ENCODE results near the gene ARHGEF6.

DNA sequence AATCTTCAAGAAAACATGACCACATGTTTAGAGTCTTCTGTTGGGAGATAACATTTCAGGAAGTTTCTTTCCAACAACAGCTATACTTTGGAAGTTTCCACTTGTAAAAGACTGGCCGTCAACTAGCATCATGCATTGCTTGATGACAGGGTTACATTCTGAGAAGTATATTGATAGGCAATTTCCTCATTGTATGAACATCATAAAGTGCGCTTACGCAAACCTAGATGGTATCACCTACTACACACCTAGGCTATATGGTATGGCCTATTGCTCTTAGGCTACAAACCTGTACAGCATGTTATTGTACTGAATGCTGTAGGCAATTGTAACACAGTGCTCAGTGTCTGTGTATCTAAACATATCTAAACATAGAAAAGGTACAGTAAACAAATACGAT is 158.2 kb downstream of the ARHGEF6 start:
- TF ChIP-seq, protein P1, sequence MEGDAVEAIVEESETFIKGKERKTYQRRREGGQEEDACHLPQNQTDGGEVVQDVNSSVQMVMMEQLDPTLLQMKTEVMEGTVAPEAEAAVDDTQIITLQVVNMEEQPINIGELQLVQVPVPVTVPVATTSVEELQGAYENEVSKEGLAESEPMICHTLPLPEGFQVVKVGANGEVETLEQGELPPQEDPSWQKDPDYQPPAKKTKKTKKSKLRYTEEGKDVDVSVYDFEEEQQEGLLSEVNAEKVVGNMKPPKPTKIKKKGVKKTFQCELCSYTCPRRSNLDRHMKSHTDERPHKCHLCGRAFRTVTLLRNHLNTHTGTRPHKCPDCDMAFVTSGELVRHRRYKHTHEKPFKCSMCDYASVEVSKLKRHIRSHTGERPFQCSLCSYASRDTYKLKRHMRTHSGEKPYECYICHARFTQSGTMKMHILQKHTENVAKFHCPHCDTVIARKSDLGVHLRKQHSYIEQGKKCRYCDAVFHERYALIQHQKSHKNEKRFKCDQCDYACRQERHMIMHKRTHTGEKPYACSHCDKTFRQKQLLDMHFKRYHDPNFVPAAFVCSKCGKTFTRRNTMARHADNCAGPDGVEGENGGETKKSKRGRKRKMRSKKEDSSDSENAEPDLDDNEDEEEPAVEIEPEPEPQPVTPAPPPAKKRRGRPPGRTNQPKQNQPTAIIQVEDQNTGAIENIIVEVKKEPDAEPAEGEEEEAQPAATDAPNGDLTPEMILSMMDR (conservative IDR thresholded peaks at IDR 0.05; ENCODE audit: low read length) = no peak
- no peak for TF ChIP-seq EZH2phosphoT487 (IDR thresholded peaks at IDR 0.05; ENCODE audit: borderline replicate concordance)

All from Loucy (cell line).